ENCODE data around the gene NPR3.

- TF ChIP-seq POLR2A (IDR thresholded peaks at IDR 0.05; ENCODE audit: low read depth, low read length) (no peak), POLR2AphosphoS5 (IDR thresholded peaks at IDR 0.05; ENCODE audit: low read depth, low read length) (no peak), TAF1 (IDR thresholded peaks at IDR 0.05; ENCODE audit: low read depth, low read length) (no peak), POU2F2 (IDR thresholded peaks at IDR 0.05; ENCODE audit: low read depth, low read length) (no peak), SPI1 (IDR thresholded peaks at IDR 0.05; ENCODE audit: low read depth, low read length) (no peak), PAX5 (IDR thresholded peaks at IDR 0.05; ENCODE audit: insufficient read depth, low read length, severe bottlenecking) (no peak)
Measured at GRCh38 chr5:32724526-32724925, 13.4 kb downstream of the NPR3 start.

All from GM12891 (cell line).